Mucosa of rectum (tissue), 2 donors: ENCODE measurements around the gene RFK.

Experiments
- H3K27ac ChIP-seq, 2 donors: one replicate each; pipeline ENCODE4 v1.7.0; 2013; ENCODE audit warnings: inconsistent platforms in 2 of 2, low read depth in 2 of 2, low read length in 2 of 2
- H3K27me3 ChIP-seq, 2 donors: one replicate each; pipeline ENCODE4 v1.7.0; 2013; ENCODE audit warnings: low read length in 2 of 2; ENCODE audit not compliant: control insufficient read depth in 2 of 2, insufficient read depth in 2 of 2
- H3K36me3 ChIP-seq, 2 donors: one replicate each; pipeline ENCODE4 v1.7.0; 2013; ENCODE audit warnings: low read length in 2 of 2; ENCODE audit not compliant: control insufficient read depth in 2 of 2, insufficient read depth in 2 of 2
- H3K4me1 ChIP-seq, 2 donors: one replicate each; pipeline ENCODE4 v1.7.0; 2013; ENCODE audit warnings: low read length in 2 of 2, mild to moderate bottlenecking in 1 of 2; ENCODE audit not compliant: control insufficient read depth in 2 of 2, insufficient read depth in 2 of 2
- H3K4me3 ChIP-seq, 2 donors: one replicate each; pipeline ENCODE4 v1.7.0; 2013; ENCODE audit warnings: low read length in 2 of 2
- H3K9ac ChIP-seq, 2 donors: one replicate each; pipeline ENCODE4 v1.7.0; 2013; ENCODE audit warnings: low read length in 2 of 2, low read depth in 1 of 2, mild to moderate bottlenecking in 1 of 2
- H3K9me3 ChIP-seq, 2 donors: one replicate each; pipeline ENCODE4 v1.7.0; 2013; ENCODE audit warnings: low read length in 2 of 2; ENCODE audit not compliant: control insufficient read depth in 2 of 2
- donor health status: healthy.
- donor health status: Normal muscosa, but diverticular disease.

The RFK gene

GRCh38 chr9:76396597-76396996, 2.4 kb upstream of the RFK start:
- H3K27me3 ChIP-seq = no peaks in the 10 kb centered on the region
- H3K4me1 ChIP-seq = peaks cover 6 to 15% of the 10 kb centered on the region in 2 donors
- peaks cover 0 to 2% of the 10 kb centered on the region in 2 donors for H3K36me3 ChIP-seq
- H3K9me3 ChIP-seq = no peaks in the 10 kb centered on the region
- no peak overlapping the region for H3K27ac ChIP-seq
- no peak overlapping the region for H3K4me3 ChIP-seq
- H3K9ac ChIP-seq = no peak overlapping the region

DNA sequence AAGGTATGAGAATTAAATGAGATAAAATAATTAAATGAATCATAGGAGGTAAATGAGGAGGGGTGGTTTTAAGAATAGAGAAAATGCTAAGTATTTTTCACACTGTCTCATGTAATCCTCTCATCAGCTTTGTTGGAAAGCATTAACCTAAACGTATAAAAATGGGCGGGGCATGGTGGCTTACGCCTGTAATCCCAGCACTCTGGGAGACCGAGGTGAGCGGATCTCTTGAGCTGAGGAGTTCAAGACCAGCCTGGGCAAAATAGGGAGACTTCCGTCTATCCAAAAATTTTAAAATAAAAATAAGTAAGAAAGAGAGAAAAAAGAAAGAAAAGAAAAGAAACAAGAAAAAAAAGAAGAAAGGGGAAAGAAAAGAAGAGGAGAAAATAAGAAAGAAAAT, 1.9 kb upstream of the RFK start:
- Histone ChIP-seq H3K9me3 (no peaks in the 10 kb centered on the region), H3K4me3 (peak overlapping the region in 1 of 2 donors; percentile 97), H3K36me3 (peaks cover 0 to 2% of the 10 kb centered on the region in 2 donors), H3K4me1 (peaks cover 6 to 15% of the 10 kb centered on the region in 2 donors), H3K27me3 (no peaks in the 10 kb centered on the region), H3K27ac (peak overlapping the region in 1 of 2 donors; percentile 93), H3K9ac (no peak overlapping the region)

DNA sequence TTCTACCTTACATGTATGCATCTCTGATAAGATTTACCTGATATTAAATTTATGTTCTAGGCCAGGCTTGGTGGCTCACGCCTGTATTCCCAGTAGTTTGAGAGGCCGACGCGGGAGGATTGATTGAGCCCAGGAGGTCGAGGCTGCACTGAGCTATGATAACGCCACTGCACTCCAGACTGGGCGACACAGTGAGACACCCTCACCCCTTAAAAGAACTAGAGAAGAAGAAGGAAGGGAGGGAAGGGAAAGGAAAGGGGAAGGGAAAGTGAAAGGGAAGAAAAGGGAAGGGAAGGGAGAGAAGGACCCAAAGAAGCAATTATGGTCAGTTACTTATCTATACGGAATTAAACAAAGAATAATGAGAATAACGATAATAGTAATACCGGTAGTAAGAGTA, 1.2 kb upstream of the RFK start:
- H3K27ac ChIP-seq = peak overlapping the region; percentile 93 to 98
- peak overlapping the region; percentile 84 to 98 for H3K9ac ChIP-seq
- no peaks in the 10 kb centered on the region for H3K27me3 ChIP-seq
- no peaks in the 10 kb centered on the region for H3K9me3 ChIP-seq
- peaks cover 0 to 2% of the 10 kb centered on the region in 2 donors for H3K36me3 ChIP-seq
- H3K4me3 ChIP-seq = peak overlapping the region; percentile 97 to 99
- H3K4me1 ChIP-seq = peaks cover 6 to 11% of the 10 kb centered on the region in 2 donors

DNA sequence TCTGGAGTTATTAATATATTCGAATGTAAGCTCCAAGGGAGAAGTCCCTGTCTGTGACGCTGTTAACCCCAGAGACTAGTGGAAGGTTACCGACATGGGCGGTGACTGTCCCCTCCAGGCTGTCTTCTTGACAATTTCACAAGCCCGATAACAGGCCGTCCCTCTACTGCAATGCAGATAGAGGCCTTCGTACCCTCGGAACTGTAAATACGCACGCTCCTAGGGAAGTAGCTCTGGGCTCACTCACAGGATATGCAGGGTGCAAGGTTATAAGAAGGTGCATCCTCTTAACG, 680 bp upstream of the RFK start:
- peak overlapping the region; percentile 97 to 99 for H3K4me3 ChIP-seq
- peak overlapping the region; percentile 93 to 98 for H3K27ac ChIP-seq
- peaks cover 6 to 11% of the 10 kb centered on the region in 2 donors for H3K4me1 ChIP-seq
- peak overlapping the region; percentile 84 to 98 for H3K9ac ChIP-seq
- H3K9me3 ChIP-seq = no peaks in the 10 kb centered on the region
- H3K27me3 ChIP-seq = no peaks in the 10 kb centered on the region
- H3K36me3 ChIP-seq = peaks cover 0 to 2% of the 10 kb centered on the region in 2 donors

GRCh38 chr9:76390656-76391055, 3.6 kb downstream of the RFK start:
- no peak overlapping the region for H3K27ac ChIP-seq
- H3K4me1 ChIP-seq = peaks cover 6 to 9% of the 10 kb centered on the region in 2 donors
- no peaks in the 10 kb centered on the region for H3K9me3 ChIP-seq
- H3K27me3 ChIP-seq = no peaks in the 10 kb centered on the region
- no peak overlapping the region for H3K4me3 ChIP-seq
- H3K9ac ChIP-seq = no peak overlapping the region
- H3K36me3 ChIP-seq = peaks cover 13 to 17% of the 10 kb centered on the region in 2 donors

- Histone ChIP-seq H3K36me3 (peaks cover 0 to 2% of the 10 kb centered on the region in 2 donors), H3K27ac (no peak overlapping the region), H3K9ac (no peak overlapping the region), H3K27me3 (no peaks in the 10 kb centered on the region), H3K9me3 (no peaks in the 10 kb centered on the region), H3K4me3 (no peak overlapping the region), H3K4me1 (peaks cover 8 to 13% of the 10 kb centered on the region in 2 donors)
Measured at GRCh38 chr9:76379494-76379893, 14.7 kb downstream of the RFK start.

- Histone ChIP-seq H3K9ac (no peak overlapping the region), H3K4me3 (no peak overlapping the region), H3K27me3 (no peaks in the 10 kb centered on the region), H3K9me3 (no peaks in the 10 kb centered on the region), H3K4me1 (peaks cover 17 to 23% of the 10 kb centered on the region in 2 donors), H3K36me3 (no peaks in the 10 kb centered on the region), H3K27ac (no peak overlapping the region)
Measured at GRCh38 chr9:76378367-76379073, 15.7 kb downstream of the RFK start.

DNA sequence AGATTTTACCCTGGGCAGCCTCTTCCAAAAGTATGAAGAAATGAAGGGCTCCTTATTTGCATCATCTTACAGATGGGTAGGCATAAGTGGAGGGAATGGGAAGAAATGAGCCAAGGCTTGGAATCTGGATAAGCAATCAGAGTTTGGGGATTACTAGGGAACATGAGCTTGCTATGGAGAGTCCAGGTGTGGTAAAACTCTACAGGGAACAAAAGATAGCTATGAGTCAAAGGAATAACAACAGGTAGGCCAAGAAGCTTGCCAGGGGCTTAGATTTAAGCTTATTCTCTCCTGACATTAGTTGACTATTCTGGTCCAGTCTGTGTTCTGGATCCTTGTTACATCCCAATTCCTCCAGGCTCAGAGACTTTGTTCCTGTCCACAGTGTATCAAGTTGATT, 16.4 kb downstream of the RFK start:
- Histone ChIP-seq H3K4me3 (no peak overlapping the region), H3K36me3 (no peaks in the 10 kb centered on the region), H3K9me3 (no peaks in the 10 kb centered on the region), H3K27me3 (no peaks in the 10 kb centered on the region), H3K27ac (no peak overlapping the region), H3K4me1 (peaks cover 25 to 30% of the 10 kb centered on the region in 2 donors), H3K9ac (no peak overlapping the region)

- H3K36me3 ChIP-seq = no peaks in the 10 kb centered on the region
- peak overlapping the region in 1 of 2 donors; percentile 29 for H3K4me3 ChIP-seq
- H3K27ac ChIP-seq = peak overlapping the region; percentile 72 to 77
- H3K4me1 ChIP-seq = peaks cover 34 to 42% of the 10 kb centered on the region in 2 donors
- no peaks in the 10 kb centered on the region for H3K27me3 ChIP-seq
- H3K9ac ChIP-seq = no peak overlapping the region
- no peaks in the 10 kb centered on the region for H3K9me3 ChIP-seq
Measured at GRCh38 chr9:76374783-76375559, 19.3 kb downstream of the RFK start.

DNA sequence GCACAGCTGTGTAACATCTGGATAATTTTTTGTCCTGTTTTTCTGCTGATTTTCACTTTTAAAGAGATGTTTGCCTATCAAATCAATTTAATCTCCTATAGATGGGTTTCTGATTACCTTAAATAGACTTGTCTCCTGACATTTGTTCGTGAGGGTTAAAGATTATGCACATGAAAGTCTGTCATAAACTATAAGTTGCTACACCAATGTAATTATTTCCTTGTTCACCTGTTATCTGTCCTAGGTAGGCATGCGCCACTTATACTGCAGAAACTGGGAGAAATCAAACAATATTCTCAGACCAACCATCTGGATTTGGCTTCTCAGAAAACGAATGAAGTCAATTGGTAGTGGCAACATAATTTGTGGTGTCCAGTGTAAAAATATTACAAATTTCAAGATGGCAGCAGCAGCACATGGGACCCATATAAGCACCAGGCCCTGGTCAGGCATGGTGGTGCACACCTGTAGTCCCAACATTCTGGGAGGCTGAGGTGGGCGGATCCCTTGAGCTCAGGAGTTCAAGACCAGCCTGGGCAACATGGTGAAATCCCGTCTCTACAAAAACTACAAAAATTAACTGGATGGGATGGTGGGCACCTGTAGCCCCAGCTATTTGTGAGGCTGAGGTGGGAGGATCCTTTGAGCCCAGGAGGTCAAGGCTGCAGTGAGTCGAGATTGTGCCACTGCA, 20.3 kb downstream of the RFK start:
- Histone ChIP-seq H3K9ac (no peak overlapping the region), H3K4me3 (no peak overlapping the region), H3K36me3 (no peaks in the 10 kb centered on the region), H3K4me1 (peaks cover 34 to 45% of the 10 kb centered on the region in 2 donors), H3K27me3 (no peaks in the 10 kb centered on the region), H3K9me3 (no peaks in the 10 kb centered on the region), H3K27ac (peak overlapping the region; percentile 72 to 77)
